GM18858 (cell line): ENCODE measurements around the gene ADCY10.
A peak's percentile ranks its signal among the peaks of the same experiment; 100 is the strongest.

Experiments used
- ATAC-seq: cut with Tn5 transposase; IDR thresholded peaks from one replicate; pipeline ENCODE4 v1.9.1; 2021; ENCODE audit not compliant: unreplicated experiment

The ADCY10 gene

GRCh38 chr1:167928457-167928852 lies 14.5 kb upstream of the ADCY10 start:
- ATAC-seq: no peak

GRCh38 chr1:167927046-167927754 lies 13.3 kb upstream of the ADCY10 start:
- no peak for ATAC-seq

DNA sequence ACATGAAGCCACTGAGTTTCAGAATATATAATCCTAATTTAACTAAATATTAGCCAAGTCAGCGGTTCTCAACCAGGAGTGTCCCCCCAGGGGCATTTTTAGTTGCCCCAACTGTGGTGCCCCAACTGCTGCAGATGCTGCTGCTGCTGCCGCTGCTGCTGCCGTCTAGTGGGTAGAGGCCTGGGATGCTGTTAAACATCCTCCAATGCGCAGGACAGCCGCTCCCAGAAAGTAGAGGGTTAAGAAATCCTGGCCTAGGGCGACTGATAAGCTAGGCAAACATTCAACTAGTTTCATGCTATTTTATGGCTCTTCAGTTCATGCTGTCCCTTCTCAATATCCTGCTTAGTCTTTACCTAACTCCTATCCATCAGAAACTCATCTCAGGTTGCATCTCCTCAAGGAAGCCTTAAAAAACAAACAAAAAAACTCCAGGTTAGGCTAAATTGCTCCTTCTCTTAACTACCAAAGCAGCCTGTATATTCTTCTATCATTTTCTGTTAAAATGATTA lies 12.6 kb upstream of the ADCY10 start:
- no peak for ATAC-seq

- no peak for ATAC-seq
Measured at GRCh38 chr1:167924543-167925231, 10.8 kb upstream of the ADCY10 start.

DNA sequence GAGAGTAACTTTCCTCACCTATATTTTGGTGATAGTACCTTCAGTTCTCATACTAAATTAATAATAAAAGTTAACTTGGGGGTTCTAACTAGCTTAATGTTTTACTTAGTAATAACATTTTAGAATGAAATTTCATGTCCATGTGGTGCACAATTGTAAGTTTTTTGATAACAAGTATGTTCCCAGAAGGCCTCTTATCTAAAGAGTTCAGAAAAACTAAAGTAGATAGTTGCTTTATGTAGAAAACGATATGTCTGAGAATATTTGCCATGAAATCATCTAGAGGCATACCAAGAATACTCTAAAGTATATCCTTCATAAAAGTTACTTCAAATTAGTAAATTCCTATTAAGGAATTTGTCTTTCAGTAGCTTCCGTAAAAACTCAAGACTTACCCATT lies 10.2 kb upstream of the ADCY10 start:
- no peak for ATAC-seq

- ATAC-seq: no peak
Measured at GRCh38 chr1:167923324-167924056, 9.6 kb upstream of the ADCY10 start.

GRCh38 chr1:167922611-167923074 lies 8.7 kb upstream of the ADCY10 start:
- ATAC-seq: no peak

GRCh38 chr1:167922023-167922422 lies 8.1 kb upstream of the ADCY10 start:
- ATAC-seq: peak; percentile 40

DNA sequence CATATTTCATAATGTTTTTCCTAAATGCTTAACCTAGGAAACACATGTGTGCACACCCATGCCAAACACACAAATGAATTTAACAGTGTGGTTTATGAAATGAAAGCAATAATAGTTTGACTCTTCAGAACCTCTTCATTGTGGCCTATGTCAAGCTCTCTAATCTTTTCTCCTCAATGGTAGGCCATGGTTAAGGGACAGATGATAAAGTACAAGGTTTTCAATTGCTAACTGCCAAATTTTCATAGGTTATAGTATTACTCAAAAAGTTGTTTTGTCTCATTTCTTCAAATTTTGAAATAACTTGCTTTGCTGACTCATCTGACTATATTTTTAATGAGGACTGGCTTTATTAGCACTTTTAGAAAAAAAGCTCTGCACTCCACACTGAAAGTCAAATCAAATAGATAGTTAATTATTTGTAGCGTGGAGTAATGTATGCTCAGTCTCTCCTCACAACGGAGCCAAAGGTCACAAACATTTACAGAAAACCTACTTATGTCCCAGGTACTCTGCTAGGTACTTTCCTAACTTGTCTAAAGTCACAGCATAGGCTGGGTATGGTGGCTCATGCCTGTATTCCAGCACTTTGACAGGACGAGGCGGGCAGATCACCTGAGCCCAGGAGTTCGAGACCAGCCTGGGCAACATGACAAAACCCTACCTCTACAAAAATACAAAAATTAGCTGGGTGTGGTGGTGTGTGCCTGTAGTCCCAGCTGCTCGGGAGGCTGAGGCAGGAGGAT lies 3.0 kb upstream of the ADCY10 start:
- no peak for ATAC-seq

DNA sequence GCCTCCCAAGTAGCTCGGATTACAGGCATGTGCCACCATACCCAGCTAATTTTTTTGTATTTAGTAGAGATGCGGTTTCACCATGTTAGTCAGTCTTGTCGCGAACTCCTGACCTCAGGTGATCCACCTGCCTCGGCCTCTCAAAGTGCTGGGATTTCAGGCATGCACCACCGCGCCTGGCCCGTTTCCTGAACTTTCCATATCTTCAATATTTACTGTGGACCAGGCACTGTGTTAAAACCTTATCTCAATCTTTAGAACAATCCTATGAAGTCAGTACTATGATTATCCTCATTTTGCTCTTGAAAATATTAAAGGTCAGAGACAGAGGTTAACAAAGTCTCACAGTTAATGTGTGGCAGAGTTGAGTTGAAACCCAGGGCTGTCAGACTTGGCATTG lies 1.6 kb upstream of the ADCY10 start:
- ATAC-seq: no peak

DNA sequence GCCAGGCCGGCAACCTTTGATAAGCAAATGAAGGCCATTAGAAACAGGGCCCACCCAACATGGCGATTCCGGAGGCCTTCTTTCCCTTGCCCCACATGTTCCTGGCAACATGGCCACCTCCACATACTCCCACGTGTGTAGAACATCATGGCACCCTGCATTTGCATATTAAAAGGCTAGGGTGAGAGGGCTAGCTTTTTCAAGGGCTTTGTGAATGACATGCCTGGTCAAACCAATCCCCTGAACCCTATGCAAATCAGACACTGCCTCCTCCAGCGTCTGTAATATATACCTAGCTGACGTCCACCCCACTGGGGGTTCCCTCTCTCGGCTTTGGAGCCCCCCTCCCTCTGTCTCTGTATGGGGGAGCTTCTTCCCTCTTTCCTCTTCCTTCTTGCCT lies 1.6 kb downstream of the ADCY10 start:
- ATAC-seq: no peak

- ATAC-seq: no peak
Measured at GRCh38 chr1:167911413-167911812, 2.5 kb downstream of the ADCY10 start.

- no peak for ATAC-seq
Measured at GRCh38 chr1:167910530-167910929, 3.4 kb downstream of the ADCY10 start.

DNA sequence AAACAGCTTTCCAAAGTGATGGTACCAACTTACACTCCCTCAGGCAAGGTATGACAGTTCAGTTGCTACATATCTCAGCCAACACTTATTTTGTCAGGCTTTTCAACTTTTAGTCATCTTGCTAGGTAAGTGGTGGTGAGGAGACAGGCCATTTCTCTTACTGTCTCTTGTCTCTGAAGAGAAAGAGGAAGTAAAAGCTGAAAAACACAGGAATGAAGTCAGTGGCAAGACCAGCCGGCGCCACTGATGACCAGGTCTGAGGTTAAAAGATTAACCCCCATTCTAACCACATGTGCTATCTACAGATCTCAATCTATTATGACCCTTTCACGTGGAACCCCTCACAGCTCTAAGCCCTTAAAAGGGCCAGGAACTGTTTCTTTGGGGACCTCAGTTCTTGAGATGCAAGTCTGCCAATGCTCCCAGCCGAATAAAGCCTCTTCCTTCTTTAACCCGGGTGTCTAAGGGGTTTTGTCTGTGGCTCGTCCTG lies 4.2 kb downstream of the ADCY10 start:
- no peak for ATAC-seq

DNA sequence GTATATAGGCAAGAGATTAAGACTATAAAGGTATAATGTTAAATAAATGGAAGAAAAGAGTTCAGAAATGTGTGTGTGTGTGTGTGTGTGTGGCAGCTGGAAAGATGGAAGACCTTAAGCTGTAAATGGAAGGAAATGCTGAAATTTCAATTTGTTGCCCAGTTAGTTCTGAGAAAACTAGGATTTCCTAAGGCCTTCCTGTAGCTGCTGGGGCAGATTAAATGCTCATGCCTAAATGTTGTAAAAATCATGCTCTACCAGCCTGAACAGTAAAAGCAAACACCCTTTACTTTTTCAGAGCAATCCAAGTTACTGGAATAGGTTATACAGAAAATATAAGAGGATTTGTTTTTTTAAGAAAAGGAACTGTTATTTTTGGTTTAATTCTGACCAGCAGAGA lies 8.3 kb downstream of the ADCY10 start:
- ATAC-seq: no peak

GRCh38 chr1:167905182-167905581 lies 8.8 kb downstream of the ADCY10 start:
- no peak for ATAC-seq

DNA sequence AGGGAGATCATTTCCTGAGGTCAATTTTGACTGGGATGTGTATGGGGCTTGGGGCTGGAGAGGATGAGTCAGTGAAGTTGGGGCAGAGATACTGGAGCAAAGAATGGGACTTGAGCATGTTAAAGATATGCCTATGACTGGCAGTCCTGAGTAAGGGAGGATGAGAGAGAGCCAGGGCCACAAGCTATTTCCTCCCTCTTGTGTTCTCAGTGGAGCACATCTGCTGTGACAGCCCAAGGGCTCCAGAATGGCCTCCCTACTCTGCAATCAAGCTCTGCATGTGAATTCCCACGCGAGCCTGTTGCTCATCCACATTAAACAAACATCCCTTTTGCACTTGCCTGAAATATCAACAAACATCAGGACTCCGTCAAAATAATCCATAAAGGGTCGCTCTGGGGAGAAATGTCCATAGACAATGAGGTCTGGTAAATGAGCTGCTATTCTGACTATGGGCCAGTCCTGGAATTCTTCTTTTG lies 9.2 kb downstream of the ADCY10 start:
- no peak for ATAC-seq

DNA sequence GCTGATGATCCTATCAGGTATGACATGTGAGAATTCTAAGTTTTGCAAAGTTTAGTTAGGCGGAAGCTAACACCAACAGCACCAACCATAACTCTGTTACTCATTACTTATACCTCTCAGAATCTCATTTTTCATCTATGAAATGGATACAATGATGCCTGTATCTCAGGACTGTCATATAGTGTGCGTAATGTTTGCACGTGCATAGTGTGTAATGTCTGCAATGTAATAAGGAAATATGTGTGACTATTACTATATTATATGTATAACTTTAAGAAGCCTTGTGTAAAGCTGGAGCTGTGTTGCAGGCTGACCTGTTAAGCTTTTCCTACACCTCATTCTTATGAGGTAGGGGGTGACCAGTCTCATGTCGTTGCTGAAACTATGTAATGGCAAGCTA lies 13.0 kb downstream of the ADCY10 start:
- no peak for ATAC-seq

- peak; percentile 88 for ATAC-seq
Measured at GRCh38 chr1:167899253-167899681, 14.7 kb downstream of the ADCY10 start.

DNA sequence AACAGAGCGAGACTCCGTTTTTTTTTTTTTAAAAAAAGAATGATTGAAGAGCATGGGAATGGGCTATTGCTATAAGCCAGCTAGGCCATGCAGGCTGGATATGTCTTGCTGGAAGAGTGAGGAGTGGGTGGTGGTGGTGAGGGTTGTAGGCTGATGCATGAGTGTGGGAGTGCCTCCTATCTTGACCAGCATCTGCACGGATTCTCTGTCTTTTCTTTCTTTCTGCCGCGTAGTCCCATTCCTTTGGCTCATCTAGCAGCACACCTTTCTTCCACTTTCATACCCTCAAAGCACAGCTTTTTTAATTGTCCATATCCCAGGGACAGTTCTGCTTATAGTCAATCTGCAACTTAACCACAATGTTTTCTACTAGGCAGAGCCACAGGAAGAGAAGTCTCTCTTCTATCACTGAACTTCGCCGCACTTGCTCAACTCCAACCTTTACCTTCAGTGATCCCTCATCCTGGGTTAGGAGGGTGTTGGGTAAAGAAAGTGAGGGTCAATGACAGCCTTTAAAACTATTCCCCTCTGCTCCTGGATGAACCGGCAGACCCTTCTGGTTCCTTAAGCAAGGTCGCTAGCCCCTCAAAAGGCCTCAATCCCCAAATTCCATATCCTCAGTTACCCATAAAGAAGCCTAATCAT lies 15.2 kb downstream of the ADCY10 start:
- no peak for ATAC-seq
